Measurements from ENCODE around the gene CORO6. TPM values are rescaled to one million over a fixed set of nuclear protein-coding genes. Genes with fewer than 3 reads are reported as not detected.

The CORO6 gene
- total RNA-seq, 1 experiment from 2014 or later, result 2.3 TPM

DNA sequence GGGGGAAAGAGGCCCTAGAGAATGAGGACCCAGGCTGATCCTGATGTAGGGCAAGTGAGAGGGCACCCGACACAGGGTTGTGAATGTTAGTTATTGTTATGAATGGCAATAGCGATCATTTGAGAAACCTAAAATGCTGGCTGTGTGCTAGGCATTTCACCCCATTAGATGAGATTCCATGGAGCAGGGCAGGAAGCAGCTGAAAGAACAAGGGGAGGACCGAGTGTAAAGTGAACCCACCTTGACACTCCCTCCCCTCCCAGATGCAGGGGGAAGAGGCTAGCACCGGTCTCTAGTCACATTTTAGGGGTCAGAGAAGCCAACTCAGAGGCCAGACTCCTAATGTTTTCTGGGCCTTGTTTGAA is 553 bp upstream of the CORO6 start:
- TF ChIP-seq, protein P1, sequence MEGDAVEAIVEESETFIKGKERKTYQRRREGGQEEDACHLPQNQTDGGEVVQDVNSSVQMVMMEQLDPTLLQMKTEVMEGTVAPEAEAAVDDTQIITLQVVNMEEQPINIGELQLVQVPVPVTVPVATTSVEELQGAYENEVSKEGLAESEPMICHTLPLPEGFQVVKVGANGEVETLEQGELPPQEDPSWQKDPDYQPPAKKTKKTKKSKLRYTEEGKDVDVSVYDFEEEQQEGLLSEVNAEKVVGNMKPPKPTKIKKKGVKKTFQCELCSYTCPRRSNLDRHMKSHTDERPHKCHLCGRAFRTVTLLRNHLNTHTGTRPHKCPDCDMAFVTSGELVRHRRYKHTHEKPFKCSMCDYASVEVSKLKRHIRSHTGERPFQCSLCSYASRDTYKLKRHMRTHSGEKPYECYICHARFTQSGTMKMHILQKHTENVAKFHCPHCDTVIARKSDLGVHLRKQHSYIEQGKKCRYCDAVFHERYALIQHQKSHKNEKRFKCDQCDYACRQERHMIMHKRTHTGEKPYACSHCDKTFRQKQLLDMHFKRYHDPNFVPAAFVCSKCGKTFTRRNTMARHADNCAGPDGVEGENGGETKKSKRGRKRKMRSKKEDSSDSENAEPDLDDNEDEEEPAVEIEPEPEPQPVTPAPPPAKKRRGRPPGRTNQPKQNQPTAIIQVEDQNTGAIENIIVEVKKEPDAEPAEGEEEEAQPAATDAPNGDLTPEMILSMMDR (conservative IDR thresholded peaks at IDR 0.05), result no peak
- H3K36me3 Mint-ChIP-seq (ENCODE audit: insufficient read depth in 1 of 3, low read depth in 3 of 3), result no peaks in the 10 kb centered on the region

More for the DNA sequence above, 553 bp upstream of the CORO6 start:
- Histone ChIP-seq H2BK120ac (ENCODE audit: low read depth, low read length, poor library complexity, severe bottlenecking) (no peak overlapping the region), H4K20me1 (ENCODE audit: control insufficient read depth, insufficient read depth, insufficient read length) (no peaks in the 10 kb centered on the region), H3K4ac (ENCODE audit: low read depth, low read length) (no peak overlapping the region), H3K27me3 (ENCODE audit: insufficient read depth, low read length) (no peaks in the 10 kb centered on the region; the same call in 1 of the 2 replicates), H3T11ph (ENCODE audit: low read length) (no peak overlapping the region), H4K8ac (replicated peaks; ENCODE audit: insufficient read length, low read depth, low read length) (no peak overlapping the region), H3K79me2 (ENCODE audit: insufficient read depth, low read length) (no peaks in the 10 kb centered on the region), H2BK15ac (ENCODE audit: low read depth, low read length) (no peak overlapping the region), H3K27ac (ENCODE audit: insufficient read length, low read depth, low read length) (no peak overlapping the region), H2BK20ac (ENCODE audit: low read depth, low read length, poor library complexity, severe bottlenecking) (no peak overlapping the region), H3K4me2 (ENCODE audit: insufficient read depth, insufficient read length, low read length) (peak overlapping the region; percentile 44), H2AK5ac (ENCODE audit: insufficient read length, low read length) (no peak overlapping the region), H3K18ac (ENCODE audit: insufficient read length, low read depth, low read length) (no peak overlapping the region), H3K23ac (ENCODE audit: insufficient read length, low read depth, low read length) (no peak overlapping the region), H2AFZ (ENCODE audit: low read length) (no peak overlapping the region), H3K4me1 (ENCODE audit: insufficient read depth, low read length) (peaks cover 5% of the 10 kb centered on the region; the same call in 1 of the 2 replicates), H2BK5ac (ENCODE audit: insufficient read length, low read length) (no peak overlapping the region), H3K14ac (ENCODE audit: insufficient read depth, low read length) (peak overlapping the region; percentile 92; the same call in 1 of the 2 replicates), H3K23me2 (ENCODE audit: insufficient read length, low read depth, low read length, poor library complexity, severe bottlenecking) (peaks cover 11% of the 10 kb centered on the region), H3K9me3 (ENCODE audit: control insufficient read depth, low read depth, low read length) (no peaks in the 10 kb centered on the region), H3K79me1 (ENCODE audit: insufficient read depth, low read depth, low read length, poor library complexity, severe bottlenecking) (no peaks in the 10 kb centered on the region), H4K5ac (ENCODE audit: insufficient read length, low read depth, low read length) (no peak overlapping the region), H4K91ac (ENCODE audit: insufficient read length, low read depth, low read length) (no peak overlapping the region), H3K56ac (ENCODE audit: insufficient read length, low read depth, low read length) (no peak overlapping the region), H3K9ac (ENCODE audit: extremely low read depth, insufficient read length, low read length) (peak overlapping the region; percentile 71), H2BK12ac (ENCODE audit: insufficient read length, low read depth, low read length) (no peak overlapping the region)
- Mint-ChIP-seq H3K4me1 (peaks cover 36 to 54% of the 10 kb centered on the region in 2 experiments), H3K27ac (peak overlapping the region in 1 of 3 experiments; percentile 57; a peak in 3 of 7 replicates), H3K4me3 (peak overlapping the region; percentile 74 to 84), H3K9me3 (no peaks in the 10 kb centered on the region), H3K27me3 (ENCODE audit: low read depth) (peaks cover 54% of the 10 kb centered on the region)
- WGBS (ENCODE audit: extremely low coverage, insufficient read length, low lambda C conversion rate), result no CpG with 5 or more reads among the region's 4 CpGs
- no peak for DNase-seq
